Endothelial cell of umbilical vein (primary cell): ENCODE measurements around the gene PIGX. TPM values are rescaled to one million over a fixed set of nuclear protein-coding genes. Genes with fewer than 3 reads are reported as not detected.

Experiments used
- BruUV-seq: library from RNA; stranded (reverse); fragments of 400-500 nt; replicated peaks from 2 replicates; lab custom pipeline; 2021; lab: Mats Ljungman, UMichigan
- CTCF ChIA-PET: fragments of 300-600, 350-600 bp; sonication (Branson Sonifier 250); formaldehyde crosslinking; loops from one replicate; lab custom pipeline; 2021; ENCODE audit warnings: antibody characterized with exemption, inconsistent platforms; lab: Charles Lee
- POLR2A ChIA-PET: fragments of 300-600, 350-600 bp; sonication (Branson Sonifier 250); formaldehyde crosslinking; loops from one replicate; lab custom pipeline; 2021; ENCODE audit warnings: antibody characterized with exemption, inconsistent platforms; lab: Charles Lee
- DNase-seq: peaks from one replicate; pipeline ENCODE4 v3.0.0-alpha.2; 2011; ENCODE audit warnings: low read depth, low spot score
- FAIRE-seq: peaks from 2 replicates; lab custom pipeline; 2011; peaks lifted over from hg19 to GRCh38; lab: Jason Lieb, UNC
- H2AFZ ChIP-seq: 2 replicates; pipeline ENCODE4 v1.6.0; 2012; ENCODE audit warnings: low read depth, low read length, control low read depth, inconsistent platforms
- H3K27ac ChIP-seq: 2 replicates; pipeline ENCODE4 v1.5.1; 2011; ENCODE audit warnings: low read depth, mild to moderate bottlenecking, control low read depth, low read length, moderate library complexity; ENCODE audit not compliant: insufficient read depth
- H3K27me3 ChIP-seq, 2 experiments: 2 replicates each; pipeline versions ENCODE4 v1.6.0 to v1.6.1; 2011; ENCODE audit warnings: low read length in 2 of 2, mixed read lengths in 1 of 2; ENCODE audit not compliant: control insufficient read depth in 2 of 2, insufficient read depth in 2 of 2
- H3K36me3 ChIP-seq, 2 experiments: 2 replicates in 1 of 2; 3 replicates in 1 of 2; pipeline ENCODE4 v1.5.1; 2011; ENCODE audit warnings: low read length in 2 of 2, mild to moderate bottlenecking in 1 of 2, moderate library complexity in 1 of 2; ENCODE audit not compliant: control insufficient read depth in 2 of 2, insufficient read depth in 2 of 2; ENCODE audit errors: extremely low read depth in 1 of 2
- H3K4me1 ChIP-seq: 3 replicates; pipeline ENCODE4 v1.5.1; 2011; ENCODE audit warnings: mild to moderate bottlenecking, low read length; ENCODE audit not compliant: control insufficient read depth, insufficient read depth; ENCODE audit errors: extremely low read depth
- H3K4me2 ChIP-seq: 2 replicates; pipeline ENCODE4 v1.6.1; 2011; ENCODE audit warnings: low read length, control low read depth, mixed read lengths; ENCODE audit not compliant: insufficient read depth
- H3K4me3 ChIP-seq, 3 experiments: fragments of 200-600 bp in 1 of 3; sonication (generic), shearing (Covaris generic) in 1 of 3; replicated peaks in 1 of 3; 2 replicates each; pipeline ENCODE4 v1.5.1; 2011 to 2016; ENCODE audit warnings: control low read depth in 3 of 3, low read length in 3 of 3, mild to moderate bottlenecking in 2 of 3, inconsistent platforms in 1 of 3, low read depth in 1 of 3, moderate library complexity in 1 of 3; ENCODE audit not compliant: insufficient read depth in 1 of 3
- H3K79me2 ChIP-seq: 2 replicates; pipeline ENCODE4 v1.6.0; 2012; ENCODE audit warnings: low read length, inconsistent platforms; ENCODE audit not compliant: control insufficient read depth, insufficient read depth
- H3K9ac ChIP-seq: replicated peaks from 2 replicates; pipeline ENCODE3; 2011; ENCODE audit warnings: low read length, control low read depth; ENCODE audit not compliant: insufficient read depth; ENCODE audit errors: extremely low read depth
- H3K9me1 ChIP-seq: replicated peaks from 3 replicates; pipeline ENCODE4 v1.6.0; 2011; ENCODE audit warnings: mild to moderate bottlenecking, low read length; ENCODE audit not compliant: control insufficient read depth, insufficient read depth; ENCODE audit errors: extremely low read depth
- H3K9me3 ChIP-seq: replicated peaks from 2 replicates; pipeline ENCODE4 v1.5.1; 2012; ENCODE audit warnings: low read length, inconsistent platforms; ENCODE audit not compliant: control insufficient read depth, insufficient read depth
- H4K20me1 ChIP-seq: replicated peaks from 2 replicates; pipeline ENCODE3; 2011; ENCODE audit warnings: mild to moderate bottlenecking, low read length; ENCODE audit not compliant: control insufficient read depth, insufficient read depth; ENCODE audit errors: extremely low read depth
- EZH2 ChIP-seq: IDR thresholded peaks from 2 replicates; pipeline ENCODE4 v1.6.1; 2012; ENCODE audit warnings: borderline replicate concordance, low read depth, mild to moderate bottlenecking, moderate library complexity, low read length, inconsistent platforms; ENCODE audit not compliant: severe bottlenecking
- FOS ChIP-seq: IDR thresholded peaks from 2 replicates; pipeline ENCODE4 v1.6.1; 2011; ENCODE audit warnings: mild to moderate bottlenecking, low read length, moderate library complexity, borderline replicate concordance; ENCODE audit not compliant: insufficient read depth
- GATA2 ChIP-seq: IDR thresholded peaks from 2 replicates; pipeline ENCODE4 v1.7.0; 2011; ENCODE audit warnings: low read depth, mild to moderate bottlenecking, moderate library complexity, mixed read lengths, low read length; ENCODE audit not compliant: insufficient read length, insufficient read depth
- JUN ChIP-seq: IDR thresholded peaks from 2 replicates; pipeline ENCODE4 v1.6.1; 2011; ENCODE audit warnings: borderline replicate concordance, low read depth; ENCODE audit not compliant: insufficient read length, insufficient read depth
- MYC ChIP-seq: IDR thresholded peaks from one replicate; pipeline ENCODE4 v1.6.1; 2011; ENCODE audit warnings: mild to moderate bottlenecking, low read depth, low read length
- POLR2A ChIP-seq: IDR thresholded peaks from 2 replicates; pipeline ENCODE4 v1.6.1; 2012; ENCODE audit warnings: low read depth, mild to moderate bottlenecking, control low read depth, low read length
- POLR2AphosphoS5 ChIP-seq: IDR thresholded peaks from 2 replicates; pipeline ENCODE4 v1.6.1; 2012; ENCODE audit warnings: low read depth, mild to moderate bottlenecking, control low read depth, low read length, moderate library complexity; ENCODE audit not compliant: insufficient read depth
- dilution Hi-C: fragments of 300-500 bp; cut with MboI; formaldehyde crosslinking; loops from one replicate; pipeline ENCODE4 v1.15.0; 2019; ENCODE audit warnings: low sequenced_read_pairs; ENCODE audit not compliant: extremely low pct_ligation_motif_present
- intact Hi-C: fragments of 100-400 bp; cut with micrococcal nuclease; formaldehyde crosslinking; loops from one replicate; pipeline ENCODE4 v1.10.0; 2022
- polyA plus RNA-seq, 4 experiments: library from polyadenylated mRNA; depleted of rRNA in 3 of 4; stranded (reverse) in 3 of 4; unstranded in 1 of 4; fragments of >200 nt; gene quantifications; 2 replicates each; pipeline versions ENCODE4 v1.2.1 to v1.2.3, GENCODE V29; 2011 to 2012; ENCODE audit warnings: missing spikeins in 1 of 4
- total RNA-seq: library from RNA; stranded (reverse); gene quantifications from 2 replicates; pipeline ENCODE4 v1.2.3, GENCODE V29; 2021
- TF ChIP-seq, protein P1 (sequence below): IDR thresholded peaks from 2 replicates; pipeline ENCODE4 v1.6.1; 2011; ENCODE audit not compliant: insufficient read depth, insufficient read length
- TF ChIP-seq, protein P2 (sequence below), 2 donors: IDR thresholded peaks; 1 replicate in 1 of 2; 2 replicates in 1 of 2; pipeline ENCODE4 v1.5.1; 2011; ENCODE audit warnings: low read length in 2 of 2, mild to moderate bottlenecking in 2 of 2, moderate library complexity in 2 of 2, control low read depth in 1 of 2, inconsistent platforms in 1 of 2, low read depth in 1 of 2; ENCODE audit not compliant: insufficient read depth in 1 of 2; ENCODE audit errors: extremely low read depth in 1 of 2

PIGX gene
- total and polyA plus RNA-seq, 2 donors (not counting 3 experiments of a cell fraction or from before 2014, with no cell fraction given) = 9.2 to 14.0 TPM

DNA sequence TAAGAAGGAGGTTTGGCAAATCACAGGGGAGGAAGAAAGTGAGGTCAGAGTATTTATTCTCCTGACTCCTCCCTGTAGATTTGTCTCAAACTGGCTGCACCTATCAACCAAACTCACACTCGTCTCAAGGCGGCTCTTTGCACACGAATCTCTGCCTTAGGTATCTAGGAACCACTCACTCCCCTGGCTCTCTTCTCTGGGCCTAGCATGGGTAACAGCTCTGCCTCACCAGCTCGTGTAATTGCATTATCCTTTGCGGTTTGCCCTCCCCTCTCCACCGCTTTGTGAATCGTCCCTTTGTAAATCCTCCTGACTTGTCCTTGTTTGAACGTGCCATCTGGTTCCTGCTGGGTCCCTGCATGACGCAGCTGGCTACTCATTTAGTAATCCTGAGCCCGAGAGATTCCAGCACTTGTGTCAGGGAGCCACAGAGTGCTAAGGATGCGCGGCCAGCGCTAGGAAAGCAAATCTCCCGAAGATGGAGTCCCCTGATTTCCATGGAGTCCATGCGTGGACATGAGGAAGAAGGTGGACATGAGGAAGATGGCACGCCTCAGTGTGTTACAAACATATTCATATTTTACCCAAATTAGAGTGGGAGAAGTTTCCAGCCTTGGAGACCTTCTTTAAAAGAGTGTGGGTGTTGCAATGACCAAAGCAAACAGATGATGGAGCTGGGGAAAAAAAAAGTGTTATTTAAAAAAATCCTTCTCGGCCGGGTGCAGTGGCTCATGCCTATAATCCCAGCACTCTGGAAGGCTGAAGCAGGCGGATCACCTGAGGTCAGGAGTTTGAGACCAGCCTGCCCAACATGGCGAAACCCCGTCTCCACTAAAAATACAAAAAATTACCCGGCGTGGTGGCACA is 45.9 kb upstream of the PIGX start:
- no peak overlapping the region for H3K4me2 ChIP-seq
- BruUV-seq = no TSS peak
- H3K9me3 ChIP-seq = no peaks in the 10 kb centered on the region
- no peaks in the 10 kb centered on the region for H4K20me1 ChIP-seq
- DNase-seq = no peak
- no peak overlapping the region for H3K27ac ChIP-seq
- H2AFZ ChIP-seq = no peak overlapping the region
- H3K9me1 ChIP-seq = no peaks in the 10 kb centered on the region
- no peaks in the 10 kb centered on the region for H3K36me3 ChIP-seq
- H3K9ac ChIP-seq = no peak overlapping the region
- no peaks in the 10 kb centered on the region for H3K79me2 ChIP-seq
- FAIRE-seq = no peak
- intact Hi-C loops = no loop called here
- POLR2A ChIA-PET = no interaction called here
- CTCF ChIA-PET = no interaction called here
- dilution Hi-C loops = no loop called here
- no peak overlapping the region for H3K4me3 ChIP-seq
- H3K4me1 ChIP-seq = peaks cover 7% of the 10 kb centered on the region
- no peak for TF ChIP-seq JUN
- TF ChIP-seq MYC = no peak
- no peak for TF ChIP-seq GATA2
- no peak for TF ChIP-seq POLR2A
- TF ChIP-seq EZH2 = no peak
- TF ChIP-seq POLR2AphosphoS5 = no peak
- TF ChIP-seq, protein P1, sequence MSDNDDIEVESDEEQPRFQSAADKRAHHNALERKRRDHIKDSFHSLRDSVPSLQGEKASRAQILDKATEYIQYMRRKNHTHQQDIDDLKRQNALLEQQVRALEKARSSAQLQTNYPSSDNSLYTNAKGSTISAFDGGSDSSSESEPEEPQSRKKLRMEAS = no peak
- TF ChIP-seq, protein P2, sequence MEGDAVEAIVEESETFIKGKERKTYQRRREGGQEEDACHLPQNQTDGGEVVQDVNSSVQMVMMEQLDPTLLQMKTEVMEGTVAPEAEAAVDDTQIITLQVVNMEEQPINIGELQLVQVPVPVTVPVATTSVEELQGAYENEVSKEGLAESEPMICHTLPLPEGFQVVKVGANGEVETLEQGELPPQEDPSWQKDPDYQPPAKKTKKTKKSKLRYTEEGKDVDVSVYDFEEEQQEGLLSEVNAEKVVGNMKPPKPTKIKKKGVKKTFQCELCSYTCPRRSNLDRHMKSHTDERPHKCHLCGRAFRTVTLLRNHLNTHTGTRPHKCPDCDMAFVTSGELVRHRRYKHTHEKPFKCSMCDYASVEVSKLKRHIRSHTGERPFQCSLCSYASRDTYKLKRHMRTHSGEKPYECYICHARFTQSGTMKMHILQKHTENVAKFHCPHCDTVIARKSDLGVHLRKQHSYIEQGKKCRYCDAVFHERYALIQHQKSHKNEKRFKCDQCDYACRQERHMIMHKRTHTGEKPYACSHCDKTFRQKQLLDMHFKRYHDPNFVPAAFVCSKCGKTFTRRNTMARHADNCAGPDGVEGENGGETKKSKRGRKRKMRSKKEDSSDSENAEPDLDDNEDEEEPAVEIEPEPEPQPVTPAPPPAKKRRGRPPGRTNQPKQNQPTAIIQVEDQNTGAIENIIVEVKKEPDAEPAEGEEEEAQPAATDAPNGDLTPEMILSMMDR (IDR thresholded peaks at IDR 0.05; ENCODE audit: extremely low read depth in 1 of 2, insufficient read depth in 1 of 2, low read depth in 1 of 2, low read length in 2 of 2) = no peak
- TF ChIP-seq FOS = no peak
- H3K27me3 ChIP-seq = peaks cover 0 to 2% of the 10 kb centered on the region in 2 experiments
